ENCODE measurements around the gene RAMACL.
"Not testable (repeated sequence)": the region's sequence is repeated elsewhere in the genome, so short reads cannot be mapped to it uniquely, and the experiment has no call there.

Gene RAMACL

DNA sequence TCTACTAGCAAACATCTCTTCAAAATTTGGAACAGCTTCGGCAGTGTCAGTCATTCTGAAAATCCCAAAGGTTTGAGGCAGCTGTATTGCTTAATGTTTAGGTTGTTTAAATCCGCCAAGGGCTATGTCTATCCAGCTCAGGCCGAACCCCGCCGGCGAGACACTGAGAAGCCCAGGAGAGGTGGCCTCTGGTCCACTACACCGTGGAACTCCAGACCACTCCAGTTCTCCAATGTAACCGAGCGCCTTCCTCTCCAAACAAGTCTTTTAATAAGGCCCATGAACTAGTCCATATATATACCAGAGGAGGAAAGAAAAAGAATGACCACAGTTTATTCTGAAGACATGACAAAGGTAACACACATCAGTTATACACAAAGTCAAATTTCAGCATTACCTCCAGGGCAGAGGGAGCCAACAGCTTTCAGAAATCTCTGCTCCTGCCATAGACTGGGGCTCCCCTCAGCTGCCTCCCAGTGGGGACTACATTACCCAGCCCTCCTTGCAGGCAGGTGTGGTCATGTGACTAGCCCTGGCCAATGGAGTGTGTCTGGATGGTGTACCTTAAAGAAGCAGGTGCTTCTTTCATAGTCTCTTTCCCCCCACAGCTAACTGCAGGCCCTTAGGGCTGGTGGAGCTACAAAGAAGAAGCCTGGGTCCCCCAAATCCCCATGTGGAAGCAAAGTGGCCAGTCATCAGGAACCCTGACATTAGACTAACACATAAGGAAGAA, at the start of gene RAMACL:
Gene RAMACL, minus strand, starts transcription at position 255 of the 733 bp plus-strand sequence. Its CDS starts 201 bp downstream, at position 54.
- DNase-seq = peak; percentile 68 to 71

- no peak for DNase-seq
Observed at GRCh38 chr6:166635013-166635970, 48.8 kb upstream of the RAMACL start.

GRCh38 chr6:166634581-166634980, 48.1 kb upstream of the RAMACL start:
- not testable (repeated sequence) for DNase-seq

DNA sequence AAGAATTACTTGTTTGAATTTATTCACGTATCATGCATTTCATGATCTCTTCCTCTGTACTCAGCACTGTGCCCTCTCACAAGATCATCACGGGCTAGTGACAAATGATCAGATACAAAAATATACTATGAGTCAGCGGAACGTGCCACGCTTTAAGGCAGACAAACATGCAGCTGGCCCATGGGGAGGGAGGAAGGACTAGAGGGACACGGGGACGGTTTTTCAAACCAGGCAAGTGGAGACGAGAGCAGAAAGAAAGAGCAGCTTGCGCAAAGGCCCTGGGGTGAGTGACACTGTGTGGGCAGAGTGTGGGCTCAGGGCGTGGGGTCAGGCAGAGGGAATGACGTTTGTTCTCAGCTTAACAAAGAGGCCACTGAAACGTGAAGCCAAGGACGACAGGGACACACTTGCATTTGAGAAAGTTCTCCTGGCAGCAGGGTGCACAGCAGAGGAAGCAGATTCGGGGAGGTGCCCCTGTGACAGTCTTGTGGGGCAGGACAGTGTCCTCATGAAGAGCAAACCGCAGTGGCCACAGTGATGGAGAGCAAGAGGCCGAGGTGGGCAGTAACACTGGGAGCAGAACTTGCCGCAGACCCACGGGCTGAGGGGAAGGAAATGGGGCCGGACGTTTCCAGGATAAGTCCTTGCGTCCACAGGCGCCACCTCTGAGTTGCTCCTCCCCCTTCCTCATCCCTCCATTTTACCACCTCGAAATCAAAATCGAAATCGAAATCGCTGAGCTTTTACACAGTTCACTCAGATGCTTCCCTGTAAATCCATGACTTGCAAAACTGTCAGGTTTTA, 47.5 kb upstream of the RAMACL start:
- no peak for DNase-seq

DNA sequence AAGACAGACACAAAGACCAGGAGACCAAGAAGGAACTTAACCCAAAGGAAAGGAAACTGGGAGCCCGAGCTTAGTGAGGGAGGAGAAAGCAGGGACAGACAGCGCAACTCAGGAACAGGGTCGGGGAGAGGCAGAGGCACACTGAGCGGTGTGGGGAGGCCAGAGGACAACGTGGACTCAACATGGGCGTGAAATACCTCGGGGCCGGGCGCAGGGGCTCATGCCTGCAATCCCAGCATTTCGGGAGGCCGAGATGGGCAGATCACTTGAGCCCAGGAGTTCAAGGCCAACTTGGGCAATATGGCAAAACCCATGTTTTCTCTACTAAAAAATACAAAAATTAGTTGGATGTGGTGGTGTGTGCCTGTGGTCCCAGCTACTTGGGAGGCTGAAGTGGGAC, 46.3 kb upstream of the RAMACL start:
- no peak for DNase-seq

- no peak for DNase-seq
Observed at GRCh38 chr6:166630462-166630861, 44.0 kb upstream of the RAMACL start.

- DNase-seq = no peak
Observed at GRCh38 chr6:166629628-166630027, 43.1 kb upstream of the RAMACL start.

GRCh38 chr6:166627875-166628801, 41.7 kb upstream of the RAMACL start:
- DNase-seq = peak; percentile 38 to 63

DNA sequence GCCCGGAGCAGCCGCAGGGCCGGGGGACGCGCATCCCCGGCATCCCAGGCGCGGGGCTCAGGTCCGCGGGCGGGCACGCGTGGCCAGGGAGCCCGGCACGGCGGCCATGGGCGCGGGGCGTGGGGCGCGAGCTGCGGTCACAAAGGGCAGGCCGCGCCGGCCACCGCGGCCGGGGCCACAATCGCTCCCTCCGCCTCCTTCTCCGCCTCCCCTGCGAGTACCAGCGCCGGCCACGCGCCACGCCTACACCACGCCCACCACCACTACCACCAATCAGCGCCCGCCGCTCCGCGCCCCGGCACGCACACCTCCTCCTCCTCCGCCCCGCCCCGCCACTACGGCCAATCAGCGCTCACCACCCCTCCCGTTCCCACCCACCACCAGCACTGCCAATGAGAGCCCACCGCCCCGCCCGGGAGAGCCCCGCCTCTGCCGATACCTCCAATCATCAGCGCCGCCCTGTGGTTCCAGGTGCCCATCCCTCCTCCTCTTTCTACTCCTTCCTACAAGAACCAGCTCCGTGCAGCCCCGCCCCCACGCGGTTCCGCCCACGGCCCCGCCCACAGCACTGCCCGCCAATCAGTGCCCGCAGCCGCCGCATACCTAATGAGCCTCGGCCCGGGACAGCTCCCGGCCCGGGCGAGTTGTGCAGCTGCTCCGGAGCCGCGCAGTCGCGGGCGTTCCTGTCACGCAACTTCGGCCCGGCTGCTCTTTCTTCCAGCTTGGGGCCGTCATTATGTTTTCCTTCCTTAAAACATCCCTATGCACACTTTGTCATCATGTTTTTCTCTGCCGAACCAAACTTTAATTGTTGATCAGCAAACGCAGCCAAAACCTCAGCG, 40.8 kb upstream of the RAMACL start, which contains the start of gene RPS6KA2:
Gene RPS6KA2, minus strand, starts transcription at position 219 of the 842 bp plus-strand sequence. CDS start 232 bp downstream, outside the sequence.
- DNase-seq = peak; percentile 100

- peak in 1 of 2 donors; percentile 23 for DNase-seq
Observed at GRCh38 chr6:166626177-166627032, 39.9 kb upstream of the RAMACL start.

- DNase-seq = no peak
Observed at GRCh38 chr6:166625356-166625755, 38.9 kb upstream of the RAMACL start.

DNA sequence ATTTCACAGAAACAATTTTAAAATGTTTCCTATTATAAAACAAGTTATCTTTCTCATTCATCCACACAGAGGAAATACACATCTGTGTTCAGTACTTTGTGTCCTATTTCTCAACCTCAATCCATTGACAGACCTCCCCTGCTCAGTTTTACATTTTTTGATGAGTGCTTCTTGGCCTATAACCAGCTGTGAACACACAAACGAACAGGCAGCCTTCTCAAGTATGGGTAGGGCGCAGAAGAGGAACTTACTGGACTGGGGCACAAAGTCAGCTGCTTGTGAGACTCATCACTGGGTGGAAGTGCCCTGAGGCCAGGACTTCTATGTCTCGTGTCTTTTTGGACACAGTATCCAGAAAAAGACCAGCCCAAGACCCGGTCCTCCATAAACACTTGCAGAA, 37.8 kb upstream of the RAMACL start:
- no peak for DNase-seq

DNA sequence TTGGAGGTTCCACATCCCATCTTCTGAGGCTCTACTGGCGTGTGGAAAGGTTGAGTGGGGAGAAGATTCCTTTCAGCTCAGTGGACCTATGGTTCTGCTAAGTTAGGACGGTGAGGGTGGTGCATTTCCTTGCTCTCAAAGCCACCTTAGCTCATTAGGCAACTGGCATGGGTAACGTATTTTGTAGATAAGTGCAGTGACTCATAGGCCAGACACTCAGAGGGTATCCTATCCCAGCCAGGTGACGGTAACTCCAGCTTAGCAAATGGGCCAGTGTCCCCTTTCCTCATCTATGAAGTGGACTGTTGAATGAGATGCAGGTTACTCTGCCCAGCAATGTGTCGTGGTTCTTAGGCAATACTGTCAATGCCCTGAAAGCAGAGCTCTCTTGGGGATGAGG, 36.8 kb upstream of the RAMACL start:
- no peak for DNase-seq

- no peak for DNase-seq
Observed at GRCh38 chr6:166621114-166621540, 34.6 kb upstream of the RAMACL start.

DNA sequence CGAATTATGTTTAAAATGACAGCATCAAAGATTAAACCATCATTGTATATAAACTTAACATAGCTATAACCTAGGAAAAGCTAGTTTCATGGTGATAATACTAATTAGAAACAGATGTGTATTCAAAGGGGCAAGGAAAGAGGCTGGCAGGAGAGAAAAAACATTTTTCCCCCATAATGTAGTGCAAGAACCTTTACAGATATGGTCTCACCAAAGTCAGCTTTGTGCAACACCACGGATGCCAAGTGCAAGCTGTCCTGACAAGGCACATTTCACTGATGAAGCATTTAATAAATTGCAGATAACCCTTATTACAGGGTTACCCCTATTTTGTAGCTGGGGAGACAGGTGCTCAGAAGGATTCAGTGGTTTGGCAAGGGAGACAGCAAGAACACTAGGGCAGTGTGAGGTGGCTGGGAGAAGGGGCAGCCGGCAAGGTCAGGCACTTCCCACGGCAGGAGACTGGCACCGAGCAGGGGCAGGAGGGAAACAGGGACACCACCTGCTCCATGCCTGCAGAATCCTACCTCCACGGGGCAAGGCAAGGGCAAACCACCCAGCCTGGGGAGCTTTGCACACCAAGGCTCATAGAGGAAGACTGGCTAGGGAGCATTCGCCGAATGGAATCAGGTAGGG, 34.1 kb upstream of the RAMACL start:
- no peak for DNase-seq

DNA sequence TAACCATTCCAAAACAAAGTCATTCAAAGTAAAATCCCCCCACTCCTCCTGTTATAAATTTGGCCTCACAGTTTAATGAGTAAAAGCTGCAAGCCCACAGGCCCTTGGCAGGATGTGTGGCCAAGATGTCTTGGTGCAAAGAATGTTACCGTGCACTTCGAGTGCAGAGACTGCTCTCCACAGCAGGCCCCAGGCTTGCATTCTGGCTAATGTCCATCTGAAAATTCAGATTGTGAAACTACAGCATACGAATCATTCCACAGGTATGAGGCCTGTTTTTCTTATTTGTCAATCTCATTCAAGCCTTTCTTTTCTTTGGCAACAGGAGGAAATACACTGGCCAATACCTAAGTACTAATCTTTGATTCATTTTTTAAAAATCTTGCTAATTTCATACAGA, 33.4 kb upstream of the RAMACL start:
- DNase-seq = no peak

GRCh38 chr6:166618866-166619761, 32.6 kb upstream of the RAMACL start:
- no peak for DNase-seq

GRCh38 chr6:166618251-166618650, 31.8 kb upstream of the RAMACL start:
- no peak for DNase-seq
